Transverse colon (tissue), 4 donors: ENCODE results near the gene GARNL3. TPM values are rescaled to one million over a fixed set of nuclear protein-coding genes. Genes with fewer than 3 reads are reported as not detected.

Experiments
- DNase-seq: peaks from one replicate; pipeline ENCODE4 v3.0.0-alpha.2; 2019
- H3K27ac ChIP-seq, 4 donors: fragments of 200-600 bp; sonication (generic); 2 replicates each; pipeline ENCODE4 v1.5.1; 2016 to 2018; ENCODE audit warnings: inconsistent platforms in 4 of 4
- H3K27me3 ChIP-seq: fragments of 200-600 bp; sonication (generic); 2 replicates; pipeline ENCODE4 v1.5.1; 2017; ENCODE audit warnings: inconsistent platforms
- H3K36me3 ChIP-seq, 4 donors: fragments of 200-600 bp; sonication (generic); 2 replicates each; pipeline ENCODE4 v1.5.1; 2017 to 2019; ENCODE audit warnings: inconsistent platforms in 4 of 4
- H3K4me1 ChIP-seq, 4 donors: fragments of 200-600 bp; sonication (generic); 2 replicates each; pipeline ENCODE4 v1.5.1; 2017 to 2020; ENCODE audit warnings: inconsistent platforms in 4 of 4
- H3K4me3 ChIP-seq, 4 donors: fragments of 200-600 bp; sonication (generic); 1 replicate in 1 of 4; 2 replicates in 3 of 4; pipeline versions ENCODE4 v1.5.1 to v1.6.1; 2017 to 2019; ENCODE audit warnings: inconsistent platforms in 4 of 4
- H3K9me3 ChIP-seq, 2 donors: fragments of 200-600 bp; sonication (generic); 2 replicates each; pipeline ENCODE4 v1.5.1; 2017 to 2019; ENCODE audit warnings: inconsistent platforms in 2 of 2
- CTCF ChIP-seq, 5 experiments: fragments of 200-600 bp in 3 of 5; fragments of 450-650 bp in 2 of 5; sonication (generic) in 3 of 5; IDR thresholded peaks; 1 replicate in 2 of 5; 2 replicates in 3 of 5; pipeline ENCODE4 v1.5.1; 2016 to 2017; ENCODE audit warnings: antibody characterized with exemption in 5 of 5, inconsistent platforms in 3 of 5, mild to moderate bottlenecking in 2 of 5, moderate library complexity in 1 of 5
- EP300 ChIP-seq: sonication (generic); formaldehyde crosslinking; IDR thresholded peaks from one replicate; pipeline ENCODE4 v1.6.1; 2017; ENCODE audit warnings: antibody characterized with exemption, low read depth
- POLR2A ChIP-seq: fragments of 450-650 bp; IDR thresholded peaks from one replicate; pipeline ENCODE4 v1.6.1; 2016; ENCODE audit warnings: antibody characterized with exemption, mild to moderate bottlenecking, moderate library complexity
- POLR2AphosphoS5 ChIP-seq, 3 donors: sonication (generic); formaldehyde crosslinking; IDR thresholded peaks; one replicate each; pipeline ENCODE4 v1.6.1; 2016; ENCODE audit warnings: antibody characterized with exemption in 3 of 3
- WGBS, 2 donors: methylation state at CpG; one replicate each; pipeline ENCODE4 v1.1.5; 2018; ENCODE audit warnings: low coverage in 1 of 2; 5-methylcytosine and 5-hydroxymethylcytosine counted together
- in situ Hi-C, 4 donors: fragments of 200-750 bp; cut with MboI; loops; one replicate each; pipeline versions ENCODE4 v1.15.0 to v1.15.1; 2017; ENCODE audit warnings: low sequenced_read_pairs in 3 of 4, low pct_ligation_motif_present in 1 of 4, low pct_unique_long_range_greater_than_20kb in 1 of 4
- intact Hi-C: fragments of 100-400 bp; cut with DNase I; formaldehyde crosslinking; loops from one replicate; pipeline ENCODE4 v1.15.1; 2023; ENCODE audit warnings: low total_unique reads
- total RNA-seq, 4 donors: library from RNA; depleted of rRNA; stranded (reverse); fragments of >200 nt; gene quantifications; one replicate each; pipeline ENCODE4 v1.1.0, GENCODE V29; 2016

GARNL3 gene
- total RNA-seq, 4 donors from 2014 or later, result 6.0 to 19.5 (median 11.8) TPM

- no peak overlapping the region for H3K4me3 ChIP-seq
- no peak for TF ChIP-seq CTCF (IDR thresholded peaks at IDR 0.05)
- no peak for TF ChIP-seq EP300
- no peak for TF ChIP-seq POLR2A
- TF ChIP-seq POLR2AphosphoS5 (IDR thresholded peaks at IDR 0.05), result no peak
- in situ Hi-C loops (no loop called here), intact Hi-C loops (no loop called here)
- no peak for DNase-seq
- no peak overlapping the region for H3K27ac ChIP-seq
- H3K36me3 ChIP-seq, result no peaks in the 10 kb centered on the region
- H3K9me3 ChIP-seq, result no peaks in the 10 kb centered on the region
- H3K4me1 ChIP-seq, result peaks cover 0 to 17% (median 8%) of the 10 kb centered on the region in 4 donors
- H3K27me3 ChIP-seq, result no peaks in the 10 kb centered on the region
- WGBS, 2 donors, result 90 to 92% methylated on average over 6 to 15 of the region's 15 CpGs
Measured at GRCh38 chr9:127222388-127223095, 42.0 kb upstream of the GARNL3 start.

GRCh38 chr9:127223266-127223665 lies 41.3 kb upstream of the GARNL3 start:
- Histone ChIP-seq H3K27ac (no peak overlapping the region), H3K36me3 (no peaks in the 10 kb centered on the region), H3K4me1 (peaks cover 0 to 17% (median 8%) of the 10 kb centered on the region in 4 donors), H3K27me3 (no peaks in the 10 kb centered on the region), H3K4me3 (no peak overlapping the region), H3K9me3 (no peaks in the 10 kb centered on the region)
- TF ChIP-seq POLR2AphosphoS5 (IDR thresholded peaks at IDR 0.05) (no peak), EP300 (no peak), POLR2A (no peak), CTCF (IDR thresholded peaks at IDR 0.05) (no peak)
- intact Hi-C loops, result no loop called here
- no peak for DNase-seq
- WGBS, 2 donors, result 56 to 63% methylated on average over 3 to 4 of the region's 4 CpGs
- in situ Hi-C loops, result no loop called here

- Histone ChIP-seq H3K36me3 (no peaks in the 10 kb centered on the region), H3K27ac (peak overlapping the region; percentile 72 to 86 (median 80)), H3K4me1 (peaks cover 0 to 17% (median 8%) of the 10 kb centered on the region in 4 donors), H3K9me3 (no peaks in the 10 kb centered on the region), H3K4me3 (peak overlapping the region in 2 of 4 donors; percentile 62 to 75), H3K27me3 (no peaks in the 10 kb centered on the region)
- no peak for DNase-seq
- intact Hi-C loops, result no loop called here
- in situ Hi-C loops, result no loop called here
- whole genome bisulfite sequencing, 2 donors, result 35% methylated on average over 8 of the region's 8 CpGs; no CpG with 5 or more reads in 1 of the 2 donors
- TF ChIP-seq CTCF (IDR thresholded peaks at IDR 0.05) (no peak), POLR2A (no peak)
Measured at GRCh38 chr9:127223810-127224177, 40.8 kb upstream of the GARNL3 start.

GRCh38 chr9:127224178-127224882 lies 40.2 kb upstream of the GARNL3 start:
- Histone ChIP-seq H3K36me3 (no peaks in the 10 kb centered on the region), H3K27ac (peak overlapping the region; percentile 72 to 86 (median 80)), H3K4me1 (peaks cover 0 to 17% (median 8%) of the 10 kb centered on the region in 4 donors), H3K9me3 (no peaks in the 10 kb centered on the region), H3K27me3 (no peaks in the 10 kb centered on the region), H3K4me3 (peak overlapping the region; percentile 38 to 75 (median 50))
- in situ Hi-C loops (no loop called here), intact Hi-C loops (no loop called here)
- DNase-seq, result peak; percentile 94
- WGBS, 2 donors, result 1% methylated on average over 15 to 24 of the region's 56 CpGs
- TF ChIP-seq EP300, result no peak
- peak in 2 of 3 donors; percentile 17 to 42 for TF ChIP-seq POLR2AphosphoS5 (IDR thresholded peaks at IDR 0.05)
- TF ChIP-seq CTCF (IDR thresholded peaks at IDR 0.05), result peak in 3 of 5 experiments; percentile 8 to 37 (median 26)
- peak; percentile 68 for TF ChIP-seq POLR2A
